ENCODE results near the gene RFTN1. TPM values are rescaled to one million over a fixed set of nuclear protein-coding genes. Genes with fewer than 3 reads are reported as not detected.
"Not testable (repeated sequence)": the region's sequence is repeated elsewhere in the genome, so short reads cannot be mapped to it uniquely, and the experiment has no call there.

Gene RFTN1
- total and polyA plus RNA-seq, 7 experiments from 2014 or later, result 44.8 to 68.8 (median 53.2) TPM

- no peak overlapping the region for H3K4me3 ChIP-seq (ENCODE audit: low read length)
Observed at GRCh38 chr3:16315623-16316022, 197.9 kb downstream of the RFTN1 start.

GRCh38 chr3:16313886-16314645 lies 199.4 kb downstream of the RFTN1 start:
- H3K27ac Mint-ChIP-seq, result peak overlapping the region; percentile 34 to 98 (median 91)
- Histone ChIP-seq H3K9me3 (ENCODE audit: control insufficient read depth in 2 of 3, low read length in 3 of 3) (no peaks in the 10 kb centered on the region), H3K27ac (ENCODE audit: low read depth, low read length) (peak overlapping the region; percentile 58), H3K4me1 (ENCODE audit: control insufficient read depth in 2 of 2, insufficient read depth in 2 of 2, low read length in 2 of 2) (peaks cover 84 to 93% of the 10 kb centered on the region in 2 donors), H3K4me3 (ENCODE audit: low read length) (peak overlapping the region; percentile 11), H3K36me3 (ENCODE audit: control insufficient read depth in 2 of 3, insufficient read depth in 3 of 3, low read length in 3 of 3) (peaks cover 10 to 47% (median 11%) of the 10 kb centered on the region in 3 experiments), H3K27me3 (ENCODE audit: control insufficient read depth in 2 of 2, insufficient read depth in 2 of 2, low read length in 2 of 2) (no peaks in the 10 kb centered on the region)
- DNase-seq (no peak), ATAC-seq (no peak)
- intact Hi-C loops (cut with micrococcal nuclease), result no loop called here
- no peaks in the 10 kb centered on the region for H3K27me3 Mint-ChIP-seq
- H3K4me1 Mint-ChIP-seq, result peaks cover 55 to 97% (median 92%) of the 10 kb centered on the region in 7 donors
- POLR2A ChIA-PET, result interaction anchor here (0.7 to 14.2 kb wide), 15 partner anchors 9 to 203 kb away, joined by 3 to 319 read pairs (median 6); partner anchors contain the start of genes DPH3 and OXNAD1
- CTCF ChIA-PET, result interaction anchor here (1.0 to 15.3 kb wide), 8 partner anchors 10 to 49 kb away, joined by 3 to 238 read pairs (median 6); partner anchors contain the start of genes DPH3 and OXNAD1
- H3K4me3 Mint-ChIP-seq, result peak overlapping the region in 9 of 10 donors; percentile 56 to 81 (median 71)
- H3K9me3 Mint-ChIP-seq, result no peaks in the 10 kb centered on the region
- H3K36me3 Mint-ChIP-seq, result peaks cover 15 to 63% (median 48%) of the 10 kb centered on the region in 5 donors

More at GRCh38 chr3:16315623-16316022, 197.9 kb downstream of the RFTN1 start:
- DNase-seq, result no peak
- Mint-ChIP-seq H3K27me3 (no peaks in the 10 kb centered on the region), H3K27ac (peak overlapping the region; percentile 80 to 98 (median 91)), H3K4me1 (peaks cover 53 to 95% (median 92%) of the 10 kb centered on the region in 7 donors), H3K36me3 (peaks cover 23 to 65% (median 53%) of the 10 kb centered on the region in 5 donors), H3K4me3 (peak overlapping the region; percentile 38 to 81 (median 68)), H3K9me3 (no peaks in the 10 kb centered on the region)
- intact Hi-C loops (cut with micrococcal nuclease), result no loop called here
- no peaks in the 10 kb centered on the region for H3K27me3 ChIP-seq (ENCODE audit: control insufficient read depth in 2 of 2, insufficient read depth in 2 of 2, low read length in 2 of 2)
- no peaks in the 10 kb centered on the region for H3K9me3 ChIP-seq (ENCODE audit: control insufficient read depth in 2 of 3, low read length in 3 of 3)
- peaks cover 16 to 56% (median 23%) of the 10 kb centered on the region in 3 experiments for H3K36me3 ChIP-seq (ENCODE audit: control insufficient read depth in 2 of 3, insufficient read depth in 3 of 3, low read length in 3 of 3)
- POLR2A ChIA-PET, result interaction anchor here (1.0 to 14.2 kb wide), 8 partner anchors 8 to 201 kb away, joined by 3 to 319 read pairs (median 14); partner anchors contain the start of genes DPH3 and OXNAD1
- no peak for ATAC-seq
- CTCF ChIA-PET, result interaction anchor here (1.5 to 15.3 kb wide), 6 partner anchors 13 to 234 kb away, joined by 4 to 238 read pairs (median 18); no protein-coding TSS in a partner anchor
- peaks cover 74 to 91% of the 10 kb centered on the region in 2 donors for H3K4me1 ChIP-seq (ENCODE audit: control insufficient read depth in 2 of 2, insufficient read depth in 2 of 2, low read length in 2 of 2)
- peak overlapping the region; percentile 60 for H3K27ac ChIP-seq (ENCODE audit: low read depth, low read length)

GRCh38 chr3:16311960-16312451 lies 201.5 kb downstream of the RFTN1 start:
- Histone ChIP-seq H3K36me3 (ENCODE audit: control insufficient read depth in 2 of 3, insufficient read depth in 3 of 3, low read length in 3 of 3) (peaks cover 10 to 44% (median 15%) of the 10 kb centered on the region in 3 experiments), H3K4me3 (ENCODE audit: low read length) (peak overlapping the region; percentile 11), H3K27me3 (ENCODE audit: control insufficient read depth in 2 of 2, insufficient read depth in 2 of 2, low read length in 2 of 2) (no peaks in the 10 kb centered on the region), H3K9me3 (ENCODE audit: control insufficient read depth in 2 of 3, low read length in 3 of 3) (no peaks in the 10 kb centered on the region), H3K27ac (ENCODE audit: low read depth, low read length) (peak overlapping the region; percentile 58), H3K4me1 (ENCODE audit: control insufficient read depth in 2 of 2, insufficient read depth in 2 of 2, low read length in 2 of 2) (peaks cover 86 to 89% of the 10 kb centered on the region in 2 donors)
- Mint-ChIP-seq H3K4me1 (peaks cover 63 to 97% (median 92%) of the 10 kb centered on the region in 7 donors), H3K9me3 (no peaks in the 10 kb centered on the region), H3K4me3 (peak overlapping the region; percentile 67 to 88 (median 80)), H3K27ac (peak overlapping the region; percentile 88 to 98 (median 94)), H3K27me3 (no peaks in the 10 kb centered on the region), H3K36me3 (peaks cover 22 to 65% (median 54%) of the 10 kb centered on the region in 5 donors)
- CTCF ChIA-PET, result interaction anchor here (1.0 to 15.3 kb wide), 4 partner anchors 10 to 218 kb away, joined by 3 to 238 read pairs (median 24); no protein-coding TSS in a partner anchor
- POLR2A ChIA-PET, result interaction anchor here (0.6 to 14.2 kb wide), 9 partner anchors 8 to 215 kb away, joined by 3 to 319 read pairs (median 11); partner anchors contain the start of genes DPH3 and OXNAD1
- intact Hi-C loops (cut with micrococcal nuclease), result loop anchor here in 1 of 2 donors (1.0 kb wide), 1 partner anchor 22 kb away; no protein-coding TSS in a partner anchor
- ATAC-seq (peak; percentile 83), DNase-seq (peak in 8 of 9 donors; percentile 49 to 78 (median 74))

- intact Hi-C loops (cut with micrococcal nuclease), result loop anchor here in 1 of 2 donors (1.0 kb wide), 1 partner anchor 9 kb away; no protein-coding TSS in a partner anchor
- H3K9me3 ChIP-seq (ENCODE audit: control insufficient read depth in 2 of 3, low read length in 3 of 3); DNase-seq; ATAC-seq; H3K9me3 Mint-ChIP-seq; H3K27me3 Mint-ChIP-seq; CTCF ChIA-PET; H3K27me3 ChIP-seq (ENCODE audit: control insufficient read depth in 2 of 2, insufficient read depth in 2 of 2, low read length in 2 of 2): not testable (repeated sequence)
- H3K27ac Mint-ChIP-seq, result peak overlapping the region in 8 of 9 donors; percentile 85 to 98 (median 92)
- H3K4me3 Mint-ChIP-seq, result peak overlapping the region; percentile 46 to 90 (median 78)
- H3K36me3 ChIP-seq (ENCODE audit: control insufficient read depth in 2 of 3, insufficient read depth in 3 of 3, low read length in 3 of 3), result peaks cover 2 to 40% (median 19%) of the 10 kb centered on the region in 3 experiments
- peaks cover 89 to 91% of the 10 kb centered on the region in 2 donors for H3K4me1 ChIP-seq (ENCODE audit: control insufficient read depth in 2 of 2, insufficient read depth in 2 of 2, low read length in 2 of 2)
- H3K4me1 Mint-ChIP-seq, result peaks cover 65 to 97% (median 92%) of the 10 kb centered on the region in 7 donors
- peak overlapping the region; percentile 33 for H3K4me3 ChIP-seq (ENCODE audit: low read length)
- POLR2A ChIA-PET, result interaction anchor here (12.2 to 14.2 kb wide), 2 partner anchors 6 to 18 kb away, joined by 318 to 319 read pairs; no protein-coding TSS in a partner anchor
- H3K27ac ChIP-seq (ENCODE audit: low read depth, low read length), result peak overlapping the region; percentile 48
- H3K36me3 Mint-ChIP-seq, result peaks cover 14 to 64% (median 56%) of the 10 kb centered on the region in 5 donors
Observed at GRCh38 chr3:16310486-16310885, 203.0 kb downstream of the RFTN1 start.

GRCh38 chr3:16309558-16309957 lies 203.9 kb downstream of the RFTN1 start:
- Mint-ChIP-seq H3K36me3 (peaks cover 17 to 71% (median 58%) of the 10 kb centered on the region in 5 donors), H3K27me3 (no peaks in the 10 kb centered on the region), H3K4me1 (peaks cover 74 to 97% (median 92%) of the 10 kb centered on the region in 7 donors), H3K9me3 (no peaks in the 10 kb centered on the region), H3K27ac (peak overlapping the region; percentile 85 to 98 (median 91)), H3K4me3 (peak overlapping the region; percentile 25 to 90 (median 78))
- ChIA-PET CTCF (interaction anchor here (1.0 kb wide), 1 partner anchor 8 kb away, joined by 5 read pairs; no protein-coding TSS in a partner anchor), POLR2A (interaction anchor here (1.0 to 10.6 kb wide), 3 partner anchors 9 to 17 kb away, joined by 3 to 226 read pairs (median 9); no protein-coding TSS in a partner anchor)
- H3K36me3 ChIP-seq (ENCODE audit: control insufficient read depth in 2 of 3, insufficient read depth in 3 of 3, low read length in 3 of 3), result peaks cover 0 to 48% (median 24%) of the 10 kb centered on the region in 3 experiments
- peak overlapping the region; percentile 48 for H3K27ac ChIP-seq (ENCODE audit: low read depth, low read length)
- no peaks in the 10 kb centered on the region for H3K9me3 ChIP-seq (ENCODE audit: control insufficient read depth in 2 of 3, low read length in 3 of 3)
- peak in 6 of 9 donors; percentile 51 to 86 (median 59) for DNase-seq
- no peaks in the 10 kb centered on the region for H3K27me3 ChIP-seq (ENCODE audit: control insufficient read depth in 2 of 2, insufficient read depth in 2 of 2, low read length in 2 of 2)
- intact Hi-C loops (cut with micrococcal nuclease), result loop anchor here (1.0 to 10.0 kb wide), 4 partner anchors 8 to 535 kb away; no protein-coding TSS in a partner anchor
- ATAC-seq, result peak; percentile 83
- H3K4me1 ChIP-seq (ENCODE audit: control insufficient read depth in 2 of 2, insufficient read depth in 2 of 2, low read length in 2 of 2), result peaks cover 92 to 94% of the 10 kb centered on the region in 2 donors
- no peak overlapping the region for H3K4me3 ChIP-seq (ENCODE audit: low read length)

All from naive thymus-derived CD4-positive, alpha-beta T cell (primary cell).